ENCODE measurements around the gene U2AF1L4.

Gene U2AF1L4

DNA sequence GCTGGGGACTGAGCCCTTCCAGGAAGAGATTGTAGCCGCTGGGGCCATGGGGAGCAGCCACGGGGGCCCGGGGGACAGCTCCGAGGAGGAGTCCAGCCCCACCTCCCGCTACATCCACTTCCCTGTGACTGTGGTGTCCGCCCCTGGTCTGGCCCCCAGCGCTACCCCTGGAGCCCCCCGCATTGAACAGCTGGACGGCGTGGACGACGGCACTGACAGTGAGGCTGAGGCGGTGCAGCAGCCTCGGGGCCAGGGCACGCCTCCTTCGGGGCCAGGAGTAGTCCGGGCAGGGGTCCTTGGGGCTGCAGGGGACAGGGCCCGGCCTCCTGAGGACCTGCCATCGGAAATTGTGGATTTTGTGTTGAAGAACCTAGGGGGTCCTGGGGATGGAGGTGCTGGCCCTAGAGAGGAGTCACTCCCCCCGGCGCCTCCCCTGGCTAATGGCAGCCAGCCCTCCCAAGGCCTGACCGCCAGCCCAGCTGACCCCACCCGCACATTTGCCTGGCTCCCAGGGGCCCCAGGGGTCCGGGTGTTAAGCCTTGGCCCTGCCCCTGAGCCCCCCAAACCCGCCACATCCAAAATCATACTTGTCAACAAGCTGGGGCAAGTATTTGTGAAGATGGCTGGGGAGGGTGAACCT lies 12.6 kb downstream of the U2AF1L4 start:
- H3K27me3 ChIP-seq (replicated peaks in 2 of 5; ENCODE audit: control insufficient read depth in 4 of 5, insufficient read depth in 5 of 5, low read length in 4 of 5) = no peaks in the 10 kb centered on the region
- no peak overlapping the region for H3K27ac ChIP-seq (ENCODE audit: insufficient read depth in 1 of 2, low read depth in 1 of 2, low read length in 2 of 2, poor library complexity in 1 of 2, severe bottlenecking in 2 of 2)
- no peaks in the 10 kb centered on the region for H3K9me3 ChIP-seq (ENCODE audit: control extremely low read depth in 1 of 5, control insufficient read depth in 4 of 5, insufficient read depth in 2 of 5, low read depth in 1 of 5, low read length in 4 of 5)
- no peak overlapping the region for H3K4me3 ChIP-seq (ENCODE audit: control insufficient read depth in 1 of 7, extremely low read depth in 1 of 7, insufficient read depth in 4 of 7, low read depth in 2 of 7, low read length in 6 of 7)
- ChIA-PET POLR2A (no interaction called here), CTCF (no interaction called here)
- 93% methylated on average over 15 of the region's 25 CpGs for WGBS (ENCODE audit: insufficient coverage)
- H3K36me3 ChIP-seq (ENCODE audit: control insufficient read depth in 4 of 4, insufficient read depth in 4 of 4, low read length in 3 of 4) = peaks cover 15 to 90% (median 80%) of the 10 kb centered on the region in 4 experiments
- DNase-seq = no peak
- H3K4me1 ChIP-seq (ENCODE audit: control extremely low read depth in 1 of 4, control insufficient read depth in 4 of 4, insufficient read depth in 4 of 4, low read length in 3 of 4) = no peaks in the 10 kb centered on the region

DNA sequence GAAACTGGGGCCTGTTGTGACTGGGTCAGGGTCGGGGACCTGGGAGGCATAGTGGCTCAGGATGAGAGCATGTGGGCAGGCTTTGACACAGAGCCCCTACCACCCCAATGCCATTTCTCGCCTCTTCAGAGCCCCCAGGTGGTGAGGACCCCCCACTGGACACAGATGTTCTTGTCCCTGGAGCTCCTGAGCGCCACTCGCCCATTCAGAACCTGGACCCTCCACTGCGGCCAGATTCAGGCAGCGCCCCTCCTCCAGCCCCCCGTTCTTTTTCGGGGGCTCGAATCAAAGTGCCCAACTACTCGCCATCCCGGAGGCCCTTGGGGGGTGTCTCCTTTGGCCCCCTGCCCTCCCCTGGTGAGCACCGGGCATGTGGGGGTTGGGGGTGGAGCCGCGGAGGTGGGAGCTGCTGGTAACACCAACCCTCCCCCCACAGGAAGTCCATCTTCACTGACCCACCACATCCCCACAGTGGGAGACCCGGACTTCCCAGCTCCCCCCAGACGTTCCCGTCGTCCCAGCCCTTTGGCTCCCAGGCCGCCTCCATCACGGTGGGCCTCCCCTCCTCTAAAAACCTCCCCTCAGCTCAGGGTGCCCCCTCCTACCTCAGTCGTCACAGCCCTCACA lies 13.3 kb downstream of the U2AF1L4 start:
- DNase-seq = no peak
- ChIA-PET CTCF (interaction anchor here (1.1 kb wide), 1 partner anchor 16 kb away, joined by 3 read pairs; no protein-coding TSS in a partner anchor), POLR2A (interaction anchor here (0.5 kb wide), 1 partner anchor 85 kb away, joined by 4 read pairs; no protein-coding TSS in a partner anchor)
- H3K27me3 ChIP-seq (replicated peaks in 2 of 5; ENCODE audit: control insufficient read depth in 4 of 5, insufficient read depth in 5 of 5, low read length in 4 of 5) = no peaks in the 10 kb centered on the region
- H3K4me1 ChIP-seq (ENCODE audit: control extremely low read depth in 1 of 4, control insufficient read depth in 4 of 4, insufficient read depth in 4 of 4, low read length in 3 of 4) = no peaks in the 10 kb centered on the region
- H3K4me3 ChIP-seq (ENCODE audit: control insufficient read depth in 1 of 7, extremely low read depth in 1 of 7, insufficient read depth in 4 of 7, low read depth in 2 of 7, low read length in 6 of 7) = no peak overlapping the region
- 99% methylated on average over 16 of the region's 21 CpGs for WGBS (ENCODE audit: insufficient coverage)
- H3K36me3 ChIP-seq (ENCODE audit: control insufficient read depth in 4 of 4, insufficient read depth in 4 of 4, low read length in 3 of 4) = peaks cover 15 to 92% (median 83%) of the 10 kb centered on the region in 4 experiments
- no peaks in the 10 kb centered on the region for H3K9me3 ChIP-seq (ENCODE audit: control extremely low read depth in 1 of 5, control insufficient read depth in 4 of 5, insufficient read depth in 2 of 5, low read depth in 1 of 5, low read length in 4 of 5)
- H3K27ac ChIP-seq (ENCODE audit: insufficient read depth in 1 of 2, low read depth in 1 of 2, low read length in 2 of 2, poor library complexity in 1 of 2, severe bottlenecking in 2 of 2) = no peak overlapping the region

DNA sequence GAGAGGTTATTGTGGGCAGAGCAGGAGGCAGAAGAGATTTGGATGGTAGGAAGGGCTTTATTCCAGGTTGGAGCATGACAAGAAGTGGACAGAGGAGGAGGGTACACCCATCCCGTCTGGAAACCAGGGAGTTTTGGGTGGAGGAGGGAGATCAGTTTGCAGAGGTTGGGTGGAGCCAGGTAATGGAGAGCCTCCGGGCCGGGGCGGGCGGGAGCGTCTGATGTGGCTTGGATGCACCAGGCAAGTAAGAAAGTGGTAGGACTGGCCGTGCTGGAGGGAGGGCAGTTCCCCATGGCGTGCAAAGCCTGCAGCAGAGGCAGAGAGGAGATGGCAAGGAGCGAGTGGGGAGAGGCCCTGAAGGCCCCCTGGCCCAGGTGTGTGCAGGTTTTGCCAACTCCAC lies 13.9 kb downstream of the U2AF1L4 start:
- CTCF ChIA-PET = interaction anchor here (1.1 kb wide), 1 partner anchor 15 kb away, joined by 3 read pairs; no protein-coding TSS in a partner anchor
- POLR2A ChIA-PET = interaction anchor here (0.7 kb wide), 1 partner anchor 8 kb away, joined by 3 read pairs; no protein-coding TSS in a partner anchor
- H3K27me3 ChIP-seq (replicated peaks in 2 of 5; ENCODE audit: control insufficient read depth in 4 of 5, insufficient read depth in 5 of 5, low read length in 4 of 5) = no peaks in the 10 kb centered on the region

DNA sequence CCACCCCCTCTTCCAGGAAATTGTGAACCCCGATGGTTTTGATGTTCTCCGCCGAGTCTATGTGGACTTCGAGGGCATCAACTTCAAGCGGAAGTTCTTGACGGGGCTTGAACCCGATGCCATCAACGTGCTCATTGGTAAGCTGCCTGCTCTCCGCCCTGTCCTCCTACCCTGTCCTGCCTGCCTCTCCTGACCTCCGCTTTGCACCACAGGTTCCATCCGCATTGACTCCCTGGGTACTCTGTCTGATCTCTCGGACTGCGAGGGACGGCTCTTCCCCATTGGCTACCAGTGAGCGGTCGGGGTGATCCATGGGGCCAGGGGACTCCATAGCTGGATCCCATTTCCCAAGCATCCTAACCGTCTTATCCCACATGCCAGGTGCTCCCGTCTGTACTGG lies 14.9 kb downstream of the U2AF1L4 start:
- Histone ChIP-seq H3K27ac (ENCODE audit: insufficient read depth in 1 of 2, low read depth in 1 of 2, low read length in 2 of 2, poor library complexity in 1 of 2, severe bottlenecking in 2 of 2) (no peak overlapping the region), H3K9me3 (ENCODE audit: control extremely low read depth in 1 of 5, control insufficient read depth in 4 of 5, insufficient read depth in 2 of 5, low read depth in 1 of 5, low read length in 4 of 5) (no peaks in the 10 kb centered on the region), H3K4me1 (ENCODE audit: control extremely low read depth in 1 of 4, control insufficient read depth in 4 of 4, insufficient read depth in 4 of 4, low read length in 3 of 4) (no peaks in the 10 kb centered on the region), H3K27me3 (replicated peaks in 2 of 5; ENCODE audit: control insufficient read depth in 4 of 5, insufficient read depth in 5 of 5, low read length in 4 of 5) (no peaks in the 10 kb centered on the region), H3K4me3 (ENCODE audit: control insufficient read depth in 1 of 7, extremely low read depth in 1 of 7, insufficient read depth in 4 of 7, low read depth in 2 of 7, low read length in 6 of 7) (no peak overlapping the region), H3K36me3 (ENCODE audit: control insufficient read depth in 4 of 4, insufficient read depth in 4 of 4, low read length in 3 of 4) (peaks cover 15 to 94% (median 81%) of the 10 kb centered on the region in 4 experiments)
- 96% methylated on average over 18 of the region's 18 CpGs for WGBS (ENCODE audit: insufficient coverage)
- CTCF ChIA-PET = interaction anchor here (0.5 kb wide), 1 partner anchor 59 kb away, joined by 3 read pairs; no protein-coding TSS in a partner anchor
- POLR2A ChIA-PET = no interaction called here
- no peak for DNase-seq

More for the DNA sequence above, 13.9 kb downstream of the U2AF1L4 start:
- H3K36me3 ChIP-seq (ENCODE audit: control insufficient read depth in 4 of 4, insufficient read depth in 4 of 4, low read length in 3 of 4) = peaks cover 15 to 90% (median 80%) of the 10 kb centered on the region in 4 experiments
- WGBS (ENCODE audit: insufficient coverage) = 93% methylated on average over 5 of the region's 9 CpGs
- H3K9me3 ChIP-seq (ENCODE audit: control extremely low read depth in 1 of 5, control insufficient read depth in 4 of 5, insufficient read depth in 2 of 5, low read depth in 1 of 5, low read length in 4 of 5) = no peaks in the 10 kb centered on the region
- H3K27ac ChIP-seq (ENCODE audit: insufficient read depth in 1 of 2, low read depth in 1 of 2, low read length in 2 of 2, poor library complexity in 1 of 2, severe bottlenecking in 2 of 2) = no peak overlapping the region
- H3K4me1 ChIP-seq (ENCODE audit: control extremely low read depth in 1 of 4, control insufficient read depth in 4 of 4, insufficient read depth in 4 of 4, low read length in 3 of 4) = no peaks in the 10 kb centered on the region
- DNase-seq = no peak
- H3K4me3 ChIP-seq (ENCODE audit: control insufficient read depth in 1 of 7, extremely low read depth in 1 of 7, insufficient read depth in 4 of 7, low read depth in 2 of 7, low read length in 6 of 7) = no peak overlapping the region

DNA sequence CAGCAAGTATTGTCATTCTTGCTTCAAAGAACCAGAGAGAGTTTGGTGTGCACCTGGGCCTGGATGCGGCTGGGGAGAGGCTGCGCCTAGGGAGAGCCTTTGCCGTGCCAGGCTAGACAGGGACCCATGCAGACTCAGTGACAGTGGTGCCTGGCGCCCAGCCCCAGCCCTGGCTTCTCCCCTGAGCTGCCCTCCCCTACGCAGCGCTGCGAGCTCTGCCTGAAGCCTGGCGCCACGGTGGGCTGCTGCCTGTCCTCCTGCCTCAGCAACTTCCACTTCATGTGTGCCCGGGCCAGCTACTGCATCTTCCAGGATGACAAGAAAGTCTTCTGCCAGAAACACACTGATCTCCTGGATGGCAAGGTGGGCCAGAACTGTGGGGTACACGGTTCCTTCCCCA lies 15.5 kb downstream of the U2AF1L4 start:
- CTCF ChIA-PET = interaction anchor here (0.5 kb wide), 1 partner anchor 59 kb away, joined by 3 read pairs; no protein-coding TSS in a partner anchor

DNA sequence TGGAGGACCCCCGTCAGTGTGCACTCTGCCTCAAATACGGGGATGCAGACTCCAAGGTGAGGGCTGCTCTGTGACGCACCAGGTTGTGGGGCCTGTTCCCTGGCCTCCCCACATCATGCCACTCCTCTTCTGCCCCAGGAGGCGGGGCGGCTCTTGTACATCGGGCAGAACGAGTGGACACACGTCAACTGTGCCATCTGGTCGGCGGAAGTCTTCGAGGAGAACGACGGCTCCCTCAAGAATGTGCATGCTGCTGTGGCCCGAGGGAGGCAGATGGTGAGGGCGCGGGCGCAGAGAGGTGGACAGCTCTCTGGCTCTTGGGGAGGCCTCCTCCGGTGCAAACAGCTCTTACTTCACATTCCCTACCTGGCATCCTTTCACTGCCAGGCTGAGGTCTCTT lies 16.2 kb downstream of the U2AF1L4 start:
- Histone ChIP-seq H3K36me3 (ENCODE audit: control insufficient read depth in 4 of 4, insufficient read depth in 4 of 4, low read length in 3 of 4) (peaks cover 12 to 95% (median 82%) of the 10 kb centered on the region in 4 experiments), H3K27me3 (replicated peaks in 2 of 5; ENCODE audit: control insufficient read depth in 4 of 5, insufficient read depth in 5 of 5, low read length in 4 of 5) (no peaks in the 10 kb centered on the region), H3K9me3 (ENCODE audit: control extremely low read depth in 1 of 5, control insufficient read depth in 4 of 5, insufficient read depth in 2 of 5, low read depth in 1 of 5, low read length in 4 of 5) (no peaks in the 10 kb centered on the region), H3K27ac (ENCODE audit: insufficient read depth in 1 of 2, low read depth in 1 of 2, low read length in 2 of 2, poor library complexity in 1 of 2, severe bottlenecking in 2 of 2) (no peak overlapping the region), H3K4me1 (ENCODE audit: control extremely low read depth in 1 of 4, control insufficient read depth in 4 of 4, insufficient read depth in 4 of 4, low read length in 3 of 4) (no peaks in the 10 kb centered on the region), H3K4me3 (ENCODE audit: control insufficient read depth in 1 of 7, extremely low read depth in 1 of 7, insufficient read depth in 4 of 7, low read depth in 2 of 7, low read length in 6 of 7) (no peak overlapping the region)
- ChIA-PET POLR2A (no interaction called here), CTCF (interaction anchor here (1.0 to 1.6 kb wide), 2 partner anchors 8 to 11 kb away, joined by 4 to 5 read pairs; no protein-coding TSS in a partner anchor)
- WGBS (ENCODE audit: insufficient coverage) = 96% methylated on average over 18 of the region's 18 CpGs
- DNase-seq = no peak

More for the DNA sequence above, 15.5 kb downstream of the U2AF1L4 start:
- Histone ChIP-seq H3K9me3 (ENCODE audit: control extremely low read depth in 1 of 5, control insufficient read depth in 4 of 5, insufficient read depth in 2 of 5, low read depth in 1 of 5, low read length in 4 of 5) (no peaks in the 10 kb centered on the region), H3K4me3 (ENCODE audit: control insufficient read depth in 1 of 7, extremely low read depth in 1 of 7, insufficient read depth in 4 of 7, low read depth in 2 of 7, low read length in 6 of 7) (no peak overlapping the region), H3K36me3 (ENCODE audit: control insufficient read depth in 4 of 4, insufficient read depth in 4 of 4, low read length in 3 of 4) (peaks cover 15 to 95% (median 82%) of the 10 kb centered on the region in 4 experiments), H3K27me3 (replicated peaks in 2 of 5; ENCODE audit: control insufficient read depth in 4 of 5, insufficient read depth in 5 of 5, low read length in 4 of 5) (no peaks in the 10 kb centered on the region), H3K4me1 (ENCODE audit: control extremely low read depth in 1 of 4, control insufficient read depth in 4 of 4, insufficient read depth in 4 of 4, low read length in 3 of 4) (no peaks in the 10 kb centered on the region), H3K27ac (ENCODE audit: insufficient read depth in 1 of 2, low read depth in 1 of 2, low read length in 2 of 2, poor library complexity in 1 of 2, severe bottlenecking in 2 of 2) (no peak overlapping the region)
- POLR2A ChIA-PET = no interaction called here
- 98% methylated on average over 10 of the region's 11 CpGs for WGBS (ENCODE audit: insufficient coverage)
- DNase-seq = no peak

Measured in common myeloid progenitor, CD34-positive (primary cell).